Measurements from ENCODE around the gene CCDC3. TPM values are rescaled to one million over a fixed set of nuclear protein-coding genes. Genes with fewer than 3 reads are reported as not detected.

CCDC3 gene
- total RNA-seq, 2 donors from 2014 or later, result 17.6 to 41.8 TPM

GRCh38 chr10:13046851-13047528, 45.5 kb upstream of the CCDC3 start:
- WGBS, result 81% methylated on average over 6 of the region's 6 CpGs
- DNase-seq (ENCODE audit: low spot score), result no peak
- Histone ChIP-seq H3K36me3 (no peaks in the 10 kb centered on the region), H3K27ac (no peak overlapping the region), H3K4me3 (no peak overlapping the region), H3K27me3 (replicated peaks; ENCODE audit: insufficient read depth) (no peaks in the 10 kb centered on the region), H3K4me1 (replicated peaks) (no peaks in the 10 kb centered on the region), H3K9me3 (no peaks in the 10 kb centered on the region)
- intact Hi-C loops (cut with DNase I), result no loop called here
- TF ChIP-seq POLR2A (IDR thresholded peaks at IDR 0.05) (no peak), POLR2AphosphoS5 (IDR thresholded peaks at IDR 0.05) (no peak), CTCF (IDR thresholded peaks at IDR 0.05) (no peak)

- no peaks in the 10 kb centered on the region for H3K36me3 ChIP-seq
- H3K27me3 ChIP-seq (replicated peaks; ENCODE audit: insufficient read depth), result no peaks in the 10 kb centered on the region
- H3K4me1 ChIP-seq (replicated peaks), result no peaks in the 10 kb centered on the region
- H3K4me3 ChIP-seq, result no peak overlapping the region
- H3K9me3 ChIP-seq, result no peaks in the 10 kb centered on the region
- intact Hi-C loops (cut with DNase I), result no loop called here
- no peak overlapping the region for H3K27ac ChIP-seq
- TF ChIP-seq POLR2AphosphoS5 (IDR thresholded peaks at IDR 0.05) (no peak), CTCF (IDR thresholded peaks at IDR 0.05) (no peak), POLR2A (IDR thresholded peaks at IDR 0.05) (no peak)
- DNase-seq (ENCODE audit: low spot score), result no peak
- 84% methylated on average over 2 of the region's 2 CpGs for WGBS
Measured at GRCh38 chr10:13043520-13043919, 42.0 kb upstream of the CCDC3 start.

DNA sequence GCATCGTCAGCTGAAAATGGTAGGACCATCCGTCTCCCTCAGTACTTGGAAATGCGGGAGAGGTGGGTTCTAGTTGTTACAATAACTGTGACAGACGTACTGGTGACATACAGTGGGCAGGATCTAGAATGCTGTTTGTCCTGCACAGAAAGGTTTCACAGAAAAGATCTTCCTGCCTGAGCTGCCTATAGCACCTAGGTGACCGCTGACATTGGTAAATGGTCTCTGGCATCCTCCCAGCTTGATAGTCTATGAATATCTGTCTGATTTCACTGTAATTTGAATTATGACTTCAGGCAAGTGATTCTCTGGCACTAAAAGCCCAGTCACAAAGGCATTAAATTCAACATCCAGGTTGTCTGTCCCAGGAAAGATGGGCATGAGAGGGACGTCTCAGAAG, 38.2 kb upstream of the CCDC3 start:
- Histone ChIP-seq H3K4me1 (replicated peaks) (no peaks in the 10 kb centered on the region), H3K27ac (no peak overlapping the region), H3K4me3 (no peak overlapping the region), H3K27me3 (replicated peaks; ENCODE audit: insufficient read depth) (no peaks in the 10 kb centered on the region), H3K9me3 (no peaks in the 10 kb centered on the region), H3K36me3 (no peaks in the 10 kb centered on the region)
- whole genome bisulfite sequencing, result 93% methylated on average over 6 of the region's 6 CpGs
- DNase-seq (ENCODE audit: low spot score), result no peak
- intact Hi-C loops (cut with DNase I), result no loop called here
- TF ChIP-seq POLR2A (IDR thresholded peaks at IDR 0.05), result no peak
- TF ChIP-seq CTCF (IDR thresholded peaks at IDR 0.05), result no peak
- TF ChIP-seq POLR2AphosphoS5 (IDR thresholded peaks at IDR 0.05), result no peak

GRCh38 chr10:13038391-13038790, 36.9 kb upstream of the CCDC3 start:
- TF ChIP-seq CTCF (IDR thresholded peaks at IDR 0.05), result no peak
- no peak for TF ChIP-seq POLR2A (IDR thresholded peaks at IDR 0.05)
- no peak for TF ChIP-seq POLR2AphosphoS5 (IDR thresholded peaks at IDR 0.05)
- DNase-seq (ENCODE audit: low spot score), result no peak

GRCh38 chr10:13037832-13038231, 36.3 kb upstream of the CCDC3 start:
- no peak for DNase-seq (ENCODE audit: low spot score)
- no peak overlapping the region for H3K27ac ChIP-seq
- no peaks in the 10 kb centered on the region for H3K36me3 ChIP-seq
- H3K9me3 ChIP-seq, result no peaks in the 10 kb centered on the region
- intact Hi-C loops (cut with DNase I), result no loop called here
- no peaks in the 10 kb centered on the region for H3K27me3 ChIP-seq (replicated peaks; ENCODE audit: insufficient read depth)
- no peaks in the 10 kb centered on the region for H3K4me1 ChIP-seq (replicated peaks)
- WGBS, result 100% methylated on average over 2 of the region's 2 CpGs
- TF ChIP-seq POLR2A (IDR thresholded peaks at IDR 0.05), result no peak
- TF ChIP-seq POLR2AphosphoS5 (IDR thresholded peaks at IDR 0.05), result no peak
- no peak for TF ChIP-seq CTCF (IDR thresholded peaks at IDR 0.05)
- H3K4me3 ChIP-seq, result no peak overlapping the region

More at GRCh38 chr10:13038391-13038790, 36.9 kb upstream of the CCDC3 start:
- no peaks in the 10 kb centered on the region for H3K4me1 ChIP-seq (replicated peaks)
- H3K36me3 ChIP-seq, result no peaks in the 10 kb centered on the region
- intact Hi-C loops (cut with DNase I), result no loop called here
- 29% methylated on average over 2 of the region's 2 CpGs for WGBS
- no peaks in the 10 kb centered on the region for H3K27me3 ChIP-seq (replicated peaks; ENCODE audit: insufficient read depth)
- no peak overlapping the region for H3K27ac ChIP-seq
- no peak overlapping the region for H3K4me3 ChIP-seq
- H3K9me3 ChIP-seq, result no peaks in the 10 kb centered on the region
